HEK293T (cell line): Measurements from ENCODE around the gene GRXCR1.

Source experiments
- LEF1 ChIP-seq: fragments of 450-650 bp; IDR thresholded peaks from 2 replicates; pipeline ENCODE4 v1.6.1; 2017; ENCODE audit warnings: mild to moderate bottlenecking, borderline replicate concordance
- PKNOX1 ChIP-seq: fragments of 450-650 bp; IDR thresholded peaks from 2 replicates; pipeline ENCODE4 v1.6.1; 2016
- ZNF384 ChIP-seq: fragments of 450-650 bp; IDR thresholded peaks from 2 replicates; pipeline ENCODE4 v1.6.1; 2016

- TF ChIP-seq ZNF384 (no peak), PKNOX1 (no peak), LEF1 (no peak)
Measured at GRCh38 chr4:43049326-43049725, 156.8 kb downstream of the GRXCR1 start.
